Fibroblast of the aortic adventitia (primary cell): ENCODE data around the gene KRT33B. TPM values are rescaled to one million over a fixed set of nuclear protein-coding genes. Genes with fewer than 3 reads are reported as not detected.

Experiments
- DNase-seq: peaks from one replicate; pipeline ENCODE4 v3.0.0-alpha.2; 2010; ENCODE audit warnings: low read depth
- H3K4me3 ChIP-seq: 2 replicates; pipeline ENCODE4 v1.5.1; 2011; ENCODE audit warnings: low read depth, mild to moderate bottlenecking, control low read depth, low read length, moderate library complexity
- CTCF ChIP-seq: IDR thresholded peaks from 2 replicates; pipeline ENCODE4 v1.5.1; 2011; ENCODE audit warnings: mild to moderate bottlenecking, low read length, control low read depth, inconsistent platforms; ENCODE audit not compliant: insufficient read depth
- total RNA-seq: library from RNA; depleted of rRNA; stranded (reverse); fragments of >200 nt; gene quantifications from 2 replicates; pipeline ENCODE4 v1.2.3, GENCODE V29; 2012; ENCODE audit warnings: low replicate concordance

The KRT33B gene
- total RNA-seq, 1 donor: not detected

- no peak for DNase-seq
- no peak overlapping the region for H3K4me3 ChIP-seq
- TF ChIP-seq CTCF: no peak
Observed at GRCh38 chr17:41415411-41415810, 45.8 kb upstream of the KRT33B start.

- no peak for DNase-seq
- no peak overlapping the region for H3K4me3 ChIP-seq
- TF ChIP-seq CTCF: no peak
Observed at GRCh38 chr17:41413982-41414381, 44.4 kb upstream of the KRT33B start.

GRCh38 chr17:41413353-41413957 is 43.8 kb upstream of the KRT33B start:
- no peak for DNase-seq
- TF ChIP-seq CTCF: no peak
- H3K4me3 ChIP-seq: no peak overlapping the region

- no peak overlapping the region for H3K4me3 ChIP-seq
- no peak for DNase-seq
- TF ChIP-seq CTCF: no peak
Observed at GRCh38 chr17:41411072-41411840, 41.6 kb upstream of the KRT33B start.

DNA sequence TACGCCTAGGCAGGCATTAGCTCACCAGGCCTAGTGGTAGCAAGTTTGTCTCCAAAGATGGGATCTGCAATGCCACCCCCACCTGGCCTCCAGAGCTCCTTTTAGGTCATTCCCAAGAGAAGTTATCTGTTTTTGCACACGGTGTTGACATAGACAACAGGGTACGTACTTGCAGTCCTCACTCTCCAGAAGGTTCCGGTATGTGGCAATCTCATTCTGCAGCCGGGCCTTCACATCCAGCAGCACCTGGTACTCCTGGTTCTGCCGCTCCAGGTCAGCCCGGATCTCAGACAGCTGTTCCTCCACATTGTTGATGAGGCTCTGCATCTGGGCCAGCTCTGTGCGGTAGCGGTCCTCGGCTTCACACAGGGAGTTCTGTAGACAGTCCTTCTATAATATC is 37.6 kb upstream of the KRT33B start:
- H3K4me3 ChIP-seq: no peak overlapping the region
- DNase-seq: no peak
- no peak for TF ChIP-seq CTCF

GRCh38 chr17:41406205-41406604 is 36.6 kb upstream of the KRT33B start:
- H3K4me3 ChIP-seq: no peak overlapping the region
- DNase-seq: no peak
- no peak for TF ChIP-seq CTCF
